Head of caudate nucleus (tissue), 42 donors: ENCODE results near the gene GNRH2.
"Not testable (repeated sequence)": the region's sequence is repeated elsewhere in the genome, so short reads cannot be mapped to it uniquely, and the experiment has no call there.

ENCODE experiments used
- DNase-seq, 42 donors: peaks; one replicate each; pipeline versions ENCODE4 v3.0.0 to v3.0.0-alpha.2; 2020 to 2021; ENCODE audit warnings: mixed read lengths in 7 of 42
- intact Hi-C: fragments of 100-400 bp; cut with DNase I; formaldehyde crosslinking; loops from one replicate; pipeline ENCODE4 v1.15.0; 2022

GNRH2 gene

GRCh38 chr20:3043322-3043721 is at the start of gene GNRH2:
Gene GNRH2 (plus strand): TSS chr20:3043622. CDS start chr20:3044415, 793 bp downstream.
- intact Hi-C loops: loop anchor here (10.0 kb wide), 1 partner anchor 271 kb away; no protein-coding TSS in a partner anchor
- no peak for DNase-seq

- peak in 11 of 42 donors; percentile 3 to 67 (median 27) for DNase-seq
- intact Hi-C loops: no loop called here
Measured at GRCh38 chr20:2995796-2996195, 47.6 kb upstream of the GNRH2 start.

GRCh38 chr20:2998728-2999127 is 44.7 kb upstream of the GNRH2 start:
- DNase-seq: no peak
- intact Hi-C loops: no loop called here

- intact Hi-C loops: loop anchor here (10.0 kb wide), 1 partner anchor 136 kb away; no protein-coding TSS in a partner anchor
- DNase-seq: peak in 17 of 42 donors; percentile 3 to 70 (median 19)
Measured at GRCh38 chr20:3000852-3001523, 42.4 kb upstream of the GNRH2 start.

GRCh38 chr20:3003416-3003815 is 40.0 kb upstream of the GNRH2 start:
- DNase-seq: no peak
- intact Hi-C loops: loop anchor here (10.0 kb wide), 1 partner anchor 139 kb away; no protein-coding TSS in a partner anchor

GRCh38 chr20:3010985-3011723 is 32.3 kb upstream of the GNRH2 start:
- intact Hi-C loops: no loop called here
- no peak for DNase-seq

GRCh38 chr20:3011752-3012151 is 31.7 kb upstream of the GNRH2 start:
- DNase-seq: peak in 10 of 42 donors; percentile 9 to 57 (median 16)

GRCh38 chr20:3013771-3014170 is 29.7 kb upstream of the GNRH2 start:
- no peak for DNase-seq
- intact Hi-C loops: no loop called here

More at GRCh38 chr20:3011752-3012151, 31.7 kb upstream of the GNRH2 start:
- intact Hi-C loops: no loop called here

GRCh38 chr20:3014179-3014578 is 29.2 kb upstream of the GNRH2 start:
- intact Hi-C loops: no loop called here
- DNase-seq: no peak

- DNase-seq: no peak
- intact Hi-C loops: no loop called here
Measured at GRCh38 chr20:3014662-3015061, 28.8 kb upstream of the GNRH2 start.

GRCh38 chr20:3015302-3015701 is 28.1 kb upstream of the GNRH2 start:
- intact Hi-C loops, DNase-seq: not testable (repeated sequence)

GRCh38 chr20:3021327-3021726 is 22.1 kb upstream of the GNRH2 start:
- no peak for DNase-seq
- intact Hi-C loops: no loop called here

GRCh38 chr20:3021777-3022176 is 21.6 kb upstream of the GNRH2 start:
- intact Hi-C loops: no loop called here
- no peak for DNase-seq

- DNase-seq, intact Hi-C loops: not testable (repeated sequence)
Measured at GRCh38 chr20:3022559-3023490, 20.6 kb upstream of the GNRH2 start.

- intact Hi-C loops: no loop called here
- no peak for DNase-seq
Measured at GRCh38 chr20:3027987-3028386, 15.4 kb upstream of the GNRH2 start.

- intact Hi-C loops: no loop called here
- no peak for DNase-seq
Measured at GRCh38 chr20:3031524-3032147, 11.8 kb upstream of the GNRH2 start.

GRCh38 chr20:3032624-3033023 is 10.8 kb upstream of the GNRH2 start:
- DNase-seq: peak in 4 of 42 donors; percentile 15 to 32 (median 26)
- intact Hi-C loops: no loop called here

- no peak for DNase-seq
- intact Hi-C loops: no loop called here
Measured at GRCh38 chr20:3037654-3038053, 5.8 kb upstream of the GNRH2 start.

GRCh38 chr20:3038454-3038853 is 5.0 kb upstream of the GNRH2 start:
- intact Hi-C loops: no loop called here
- no peak for DNase-seq
